HEK293 (cell line): ENCODE data around the gene ARHGDIG.

ENCODE experiments used
- CTCF ChIA-PET: fragments of 350-600 bp; formaldehyde crosslinking; extraction: SDS; loops from one replicate; lab custom pipeline; 2021; ENCODE audit warnings: antibody characterized with exemption; lab: Yijun Ruan, JAX
- POLR2A ChIA-PET: fragments of 300-600 bp; formaldehyde crosslinking; extraction: SDS; loops from one replicate; lab custom pipeline; 2020; ENCODE audit warnings: antibody characterized with exemption, inconsistent platforms; lab: Yijun Ruan, JAX
- H3K27ac ChIP-seq: fragments of 200-500 bp; sonication (Bioruptor generic); 2 replicates; pipeline ENCODE4 v1.5.1; 2014; ENCODE audit warnings: low read depth, low read length, control low read depth, inconsistent platforms; ENCODE audit errors: extremely low read depth
- H3K36me3 ChIP-seq, 2 experiments: fragments of 200-500 bp in 1 of 2; sonication (Bioruptor generic) in 1 of 2; 1 replicate in 1 of 2; 2 replicates in 1 of 2; pipeline ENCODE4 v1.5.1; 2014 to 2017; ENCODE audit warnings: inconsistent platforms in 2 of 2, low read length in 2 of 2; ENCODE audit not compliant: control insufficient read depth in 2 of 2, insufficient read depth in 1 of 2
- H3K4me1 ChIP-seq: fragments of 200-500 bp; sonication (Bioruptor generic); 2 replicates; pipeline ENCODE4 v1.5.1; 2014; ENCODE audit warnings: mild to moderate bottlenecking, low read length, inconsistent platforms; ENCODE audit not compliant: control insufficient read depth, insufficient read depth
- H3K4me3 ChIP-seq: 2 replicates; pipeline ENCODE4 v1.5.1; 2011; ENCODE audit warnings: low read depth, mild to moderate bottlenecking, control low read depth, low read length, moderate library complexity
- H3K9me3 ChIP-seq: fragments of 200-500 bp; sonication (Bioruptor generic); 2 replicates; pipeline ENCODE4 v1.5.1; 2014; ENCODE audit warnings: low read depth, low read length, inconsistent platforms; ENCODE audit not compliant: control insufficient read depth, insufficient read depth
- BCL11A ChIP-seq: fragments of 450-650 bp; formaldehyde crosslinking; IDR thresholded peaks from 2 replicates; pipeline ENCODE4 v1.5.1; 2016; ENCODE audit warnings: low read depth, missing biosample characterization, missing genetic modification characterization
- EGR2 ChIP-seq: fragments of 450-650 bp; formaldehyde crosslinking; IDR thresholded peaks from 2 replicates; pipeline ENCODE4 v1.5.1; 2016; ENCODE audit warnings: low read depth, missing biosample characterization, missing genetic modification characterization
- GLIS1 ChIP-seq: fragments of 450-650 bp; formaldehyde crosslinking; IDR thresholded peaks from 2 replicates; pipeline ENCODE4 v1.5.1; 2016; ENCODE audit warnings: missing biosample characterization, missing genetic modification characterization
- IKZF3 ChIP-seq: fragments of 450-650 bp; IDR thresholded peaks from 2 replicates; pipeline ENCODE4 v1.5.0; 2018; ENCODE audit warnings: missing biosample characterization, mild to moderate bottlenecking, missing genetic modification characterization, moderate library complexity
- KLF9 ChIP-seq: fragments of 450-650 bp; formaldehyde crosslinking; IDR thresholded peaks from 2 replicates; pipeline ENCODE4 v1.5.1; 2016; ENCODE audit warnings: missing biosample characterization, missing genetic modification characterization, low read depth
- SP2 ChIP-seq: fragments of 450-650 bp; formaldehyde crosslinking; IDR thresholded peaks from 2 replicates; pipeline ENCODE4 v1.5.1; 2016; ENCODE audit warnings: missing biosample characterization, missing genetic modification characterization
- ZFHX2 ChIP-seq: fragments of 450-650 bp; formaldehyde crosslinking; conservative IDR thresholded peaks from 2 replicates; pipeline ENCODE4 v1.5.1; 2016; ENCODE audit warnings: missing biosample characterization, missing genetic modification characterization
- ZNF140 ChIP-seq: fragments of 450-650 bp; formaldehyde crosslinking; IDR thresholded peaks from 2 replicates; pipeline ENCODE4 v1.5.1; 2016; ENCODE audit warnings: missing biosample characterization, missing genetic modification characterization
- ZNF24 ChIP-seq: fragments of 450-650 bp; formaldehyde crosslinking; IDR thresholded peaks from 2 replicates; pipeline ENCODE4 v1.5.1; 2016; ENCODE audit warnings: missing biosample characterization, missing genetic modification characterization
- ZNF488 ChIP-seq: fragments of 450-650 bp; formaldehyde crosslinking; IDR thresholded peaks from 2 replicates; pipeline ENCODE4 v1.5.1; 2016; ENCODE audit warnings: missing biosample characterization, missing genetic modification characterization
- ZNF514 ChIP-seq: fragments of 450-650 bp; formaldehyde crosslinking; IDR thresholded peaks from 2 replicates; pipeline ENCODE4 v1.5.1; 2016; ENCODE audit warnings: missing biosample characterization, missing genetic modification characterization
- ZNF530 ChIP-seq: fragments of 450-650 bp; formaldehyde crosslinking; IDR thresholded peaks from 2 replicates; pipeline ENCODE4 v1.5.1; 2016; ENCODE audit warnings: low read depth, missing biosample characterization, missing genetic modification characterization
- ZNF555 ChIP-seq: fragments of 450-650 bp; formaldehyde crosslinking; conservative IDR thresholded peaks from 2 replicates; pipeline ENCODE4 v1.5.1; 2017; ENCODE audit warnings: missing biosample characterization, mild to moderate bottlenecking, missing genetic modification characterization, inconsistent platforms
- ZNF558 ChIP-seq: fragments of 450-650 bp; formaldehyde crosslinking; IDR thresholded peaks from 2 replicates; pipeline ENCODE4 v1.5.1; 2016; ENCODE audit warnings: missing biosample characterization, missing genetic modification characterization
- ZNF561 ChIP-seq: fragments of 450-650 bp; IDR thresholded peaks from 2 replicates; pipeline ENCODE4 v1.5.1; 2018; ENCODE audit warnings: missing biosample characterization, missing genetic modification characterization, borderline replicate concordance
- ZSCAN4 ChIP-seq: fragments of 450-650 bp; formaldehyde crosslinking; IDR thresholded peaks from 2 replicates; pipeline ENCODE4 v1.5.1; 2017; ENCODE audit warnings: missing biosample characterization, missing genetic modification characterization
- TF ChIP-seq, protein P1 (sequence below): fragments of 450-650 bp; formaldehyde crosslinking; IDR thresholded peaks from 2 replicates; pipeline ENCODE4 v1.5.1; 2016; ENCODE audit warnings: missing biosample characterization, missing genetic modification characterization
- TF ChIP-seq, protein P2 (sequence below): fragments of 450-650 bp; formaldehyde crosslinking; IDR thresholded peaks from 2 replicates; pipeline ENCODE4 v1.5.1; 2016; ENCODE audit warnings: missing biosample characterization, missing genetic modification characterization
- TF ChIP-seq, protein P3 (sequence below): fragments of 450-650 bp; formaldehyde crosslinking; IDR thresholded peaks from 2 replicates; pipeline ENCODE4; 2016; ENCODE audit warnings: missing biosample characterization, missing genetic modification characterization

The ARHGDIG gene

GRCh38 chr16:301950-302349 lies 21.6 kb downstream of the ARHGDIG start:
- POLR2A ChIA-PET: no interaction called here
- Histone ChIP-seq H3K9me3 (no peaks in the 10 kb centered on the region), H3K4me1 (no peaks in the 10 kb centered on the region), H3K36me3 (peaks cover 0 to 48% of the 10 kb centered on the region in 2 experiments; a peak in 2 of 3 replicates), H3K4me3 (no peak overlapping the region), H3K27ac (no peak overlapping the region)
- CTCF ChIA-PET: no interaction called here
- TF ChIP-seq ZNF558 (no peak), ZNF561 (tag by site-specific recombination) (no peak), ZNF514 (tag by site-specific recombination) (no peak), ZNF140 (no peak), SP2 (tag by site-specific recombination) (no peak)

GRCh38 chr16:303760-304505 lies 23.5 kb downstream of the ARHGDIG start:
- Histone ChIP-seq H3K4me1 (no peaks in the 10 kb centered on the region), H3K4me3 (no peak overlapping the region)
- POLR2A ChIA-PET: no interaction called here
- CTCF ChIA-PET: interaction anchor here (0.5 kb wide), 1 partner anchor 34 kb away, joined by 3 read pairs; no protein-coding TSS in a partner anchor
- peak; percentile 54 for TF ChIP-seq GLIS1 (tag by site-specific recombination)
- no peak for TF ChIP-seq ZNF530 (tag by site-specific recombination)
- TF ChIP-seq, protein P1, sequence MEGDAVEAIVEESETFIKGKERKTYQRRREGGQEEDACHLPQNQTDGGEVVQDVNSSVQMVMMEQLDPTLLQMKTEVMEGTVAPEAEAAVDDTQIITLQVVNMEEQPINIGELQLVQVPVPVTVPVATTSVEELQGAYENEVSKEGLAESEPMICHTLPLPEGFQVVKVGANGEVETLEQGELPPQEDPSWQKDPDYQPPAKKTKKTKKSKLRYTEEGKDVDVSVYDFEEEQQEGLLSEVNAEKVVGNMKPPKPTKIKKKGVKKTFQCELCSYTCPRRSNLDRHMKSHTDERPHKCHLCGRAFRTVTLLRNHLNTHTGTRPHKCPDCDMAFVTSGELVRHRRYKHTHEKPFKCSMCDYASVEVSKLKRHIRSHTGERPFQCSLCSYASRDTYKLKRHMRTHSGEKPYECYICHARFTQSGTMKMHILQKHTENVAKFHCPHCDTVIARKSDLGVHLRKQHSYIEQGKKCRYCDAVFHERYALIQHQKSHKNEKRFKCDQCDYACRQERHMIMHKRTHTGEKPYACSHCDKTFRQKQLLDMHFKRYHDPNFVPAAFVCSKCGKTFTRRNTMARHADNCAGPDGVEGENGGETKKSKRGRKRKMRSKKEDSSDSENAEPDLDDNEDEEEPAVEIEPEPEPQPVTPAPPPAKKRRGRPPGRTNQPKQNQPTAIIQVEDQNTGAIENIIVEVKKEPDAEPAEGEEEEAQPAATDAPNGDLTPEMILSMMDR (tag by site-specific recombination): peak; percentile 35; the same call in 1 of the 2 replicates
- TF ChIP-seq, all 188 proteins: peak for 2
- Histone ChIP-seq H3K9me3 (no peaks in the 10 kb centered on the region), H3K36me3 (peaks cover 0 to 53% of the 10 kb centered on the region in 2 experiments; a peak in 2 of 3 replicates), H3K27ac (no peak overlapping the region)

DNA sequence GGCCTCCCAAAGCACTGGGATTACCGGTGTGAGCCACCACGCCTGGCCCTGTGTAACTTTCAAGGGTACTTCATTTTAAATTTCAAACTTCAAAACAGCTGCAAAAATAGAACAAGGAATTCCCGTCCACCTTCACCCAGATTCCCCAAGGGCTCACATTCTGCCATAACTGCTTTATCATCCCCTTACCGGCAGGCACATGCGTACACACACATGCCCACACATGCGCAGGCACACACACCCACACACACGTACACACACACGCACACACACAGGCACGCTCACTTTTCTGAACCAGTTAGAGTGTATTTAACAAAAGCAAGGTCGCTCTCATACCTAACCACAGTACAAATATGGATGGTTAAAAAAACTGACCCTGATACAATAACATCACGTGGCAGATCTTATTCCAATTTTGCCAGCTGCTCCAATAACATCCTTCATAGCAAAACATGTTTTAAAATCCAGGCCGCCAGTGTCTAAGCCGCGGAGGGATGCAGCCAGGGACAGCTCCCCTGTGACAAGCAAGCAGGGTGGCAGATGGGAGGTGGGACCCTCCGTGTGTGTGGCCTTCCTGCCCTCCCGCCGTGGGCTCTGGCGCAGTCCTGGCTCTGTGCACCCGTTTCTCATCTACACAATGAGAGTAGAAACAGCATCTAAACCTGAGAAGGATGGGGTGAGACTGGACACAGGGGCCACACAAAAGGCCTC lies 25.7 kb downstream of the ARHGDIG start:
- no peaks in the 10 kb centered on the region for H3K9me3 ChIP-seq
- H3K27ac ChIP-seq: no peak overlapping the region
- no peaks in the 10 kb centered on the region for H3K4me1 ChIP-seq
- H3K4me3 ChIP-seq: no peak overlapping the region
- ChIA-PET CTCF (no interaction called here), POLR2A (no interaction called here)
- peaks cover 0 to 64% of the 10 kb centered on the region in 2 experiments; a peak in 2 of 3 replicates for H3K36me3 ChIP-seq
- TF ChIP-seq EGR2 (tag by site-specific recombination) (peak; percentile 84), ZSCAN4 (tag by site-specific recombination) (peak; percentile 64; the same call in 1 of the 2 replicates), KLF9 (tag by site-specific recombination) (no peak), ZNF555 (no peak), BCL11A (tag by site-specific recombination) (no peak), ZNF488 (no peak), ZFHX2 (peak; percentile 91), ZNF24 (no peak), IKZF3 (tag by site-specific recombination) (no peak)
- TF ChIP-seq, protein P2, sequence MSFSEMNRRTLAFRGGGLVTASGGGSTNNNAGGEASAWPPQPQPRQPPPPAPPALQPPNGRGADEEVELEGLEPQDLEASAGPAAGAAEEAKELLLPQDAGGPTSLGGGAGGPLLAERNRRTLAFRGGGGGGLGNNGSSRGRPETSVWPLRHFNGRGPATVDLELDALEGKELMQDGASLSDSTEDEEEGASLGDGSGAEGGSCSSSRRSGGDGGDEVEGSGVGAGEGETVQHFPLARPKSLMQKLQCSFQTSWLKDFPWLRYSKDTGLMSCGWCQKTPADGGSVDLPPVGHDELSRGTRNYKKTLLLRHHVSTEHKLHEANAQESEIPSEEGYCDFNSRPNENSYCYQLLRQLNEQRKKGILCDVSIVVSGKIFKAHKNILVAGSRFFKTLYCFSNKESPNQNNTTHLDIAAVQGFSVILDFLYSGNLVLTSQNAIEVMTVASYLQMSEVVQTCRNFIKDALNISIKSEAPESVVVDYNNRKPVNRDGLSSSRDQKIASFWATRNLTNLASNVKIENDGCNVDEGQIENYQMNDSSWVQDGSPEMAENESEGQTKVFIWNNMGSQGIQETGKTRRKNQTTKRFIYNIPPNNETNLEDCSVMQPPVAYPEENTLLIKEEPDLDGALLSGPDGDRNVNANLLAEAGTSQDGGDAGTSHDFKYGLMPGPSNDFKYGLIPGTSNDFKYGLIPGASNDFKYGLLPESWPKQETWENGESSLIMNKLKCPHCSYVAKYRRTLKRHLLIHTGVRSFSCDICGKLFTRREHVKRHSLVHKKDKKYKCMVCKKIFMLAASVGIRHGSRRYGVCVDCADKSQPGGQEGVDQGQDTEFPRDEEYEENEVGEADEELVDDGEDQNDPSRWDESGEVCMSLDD (tag by site-specific recombination): no peak
- TF ChIP-seq, protein P3, sequence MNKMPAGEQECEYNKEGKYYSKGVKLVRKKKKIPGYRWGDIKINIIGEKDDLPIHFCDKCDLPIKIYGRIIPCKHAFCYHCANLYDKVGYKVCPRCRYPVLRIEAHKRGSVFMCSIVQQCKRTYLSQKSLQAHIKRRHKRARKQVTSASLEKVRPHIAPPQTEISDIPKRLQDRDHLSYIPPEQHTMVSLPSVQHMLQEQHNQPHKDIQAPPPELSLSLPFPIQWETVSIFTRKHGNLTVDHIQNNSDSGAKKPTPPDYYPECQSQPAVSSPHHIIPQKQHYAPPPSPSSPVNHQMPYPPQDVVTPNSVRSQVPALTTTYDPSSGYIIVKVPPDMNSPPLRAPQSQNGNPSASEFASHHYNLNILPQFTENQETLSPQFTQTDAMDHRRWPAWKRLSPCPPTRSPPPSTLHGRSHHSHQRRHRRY (tag by site-specific recombination): no peak
